Glomerular visceral epithelial cell (primary cell): Measurements from ENCODE around the gene ALPL.
A peak's percentile ranks its signal among the peaks of the same experiment; 100 is the strongest.
"Not testable (repeated sequence)": the region's sequence is repeated elsewhere in the genome, so short reads cannot be mapped to it uniquely, and the experiment has no call there.

Source experiments
- DNase-seq: peaks from one replicate; pipeline ENCODE4 v3.0.0-alpha.2; 2016; ENCODE audit errors: extremely low spot score

Gene ALPL

GRCh38 chr1:21509351-21510112, at the start of gene ALPL:
ALPL (plus strand) TSS chr1:21509423; CDS start chr1:21554082, 44,659 bp downstream.
- DNase-seq, result no peak

- DNase-seq, result not testable (repeated sequence)
Observed at GRCh38 chr1:21465127-21465526, 44.1 kb upstream of the ALPL start.

GRCh38 chr1:21467946-21468345, 41.3 kb upstream of the ALPL start:
- not testable (repeated sequence) for DNase-seq

GRCh38 chr1:21468599-21468998, 40.6 kb upstream of the ALPL start:
- no peak for DNase-seq

- DNase-seq, result no peak
Observed at GRCh38 chr1:21469581-21469980, 39.6 kb upstream of the ALPL start.

- no peak for DNase-seq
Observed at GRCh38 chr1:21472861-21473260, 36.4 kb upstream of the ALPL start.

- DNase-seq, result no peak
Observed at GRCh38 chr1:21478356-21478755, 30.9 kb upstream of the ALPL start.

- not testable (repeated sequence) for DNase-seq
Observed at GRCh38 chr1:21483881-21484280, 25.3 kb upstream of the ALPL start.

GRCh38 chr1:21489146-21489545, 20.1 kb upstream of the ALPL start:
- DNase-seq, result no peak

GRCh38 chr1:21490774-21491487, 18.3 kb upstream of the ALPL start:
- peak; percentile 48 for DNase-seq

GRCh38 chr1:21491488-21492355, 17.5 kb upstream of the ALPL start:
- no peak for DNase-seq

GRCh38 chr1:21492356-21492625, 16.9 kb upstream of the ALPL start:
- no peak for DNase-seq

- no peak for DNase-seq
Observed at GRCh38 chr1:21494196-21494595, 15.0 kb upstream of the ALPL start.

- no peak for DNase-seq
Observed at GRCh38 chr1:21495225-21495820, 13.9 kb upstream of the ALPL start.

GRCh38 chr1:21496063-21496462, 13.2 kb upstream of the ALPL start:
- DNase-seq, result no peak

GRCh38 chr1:21496886-21497285, 12.3 kb upstream of the ALPL start:
- no peak for DNase-seq

GRCh38 chr1:21497466-21498061, 11.7 kb upstream of the ALPL start:
- DNase-seq, result no peak

- no peak for DNase-seq
Observed at GRCh38 chr1:21499283-21499950, 9.8 kb upstream of the ALPL start.

- DNase-seq, result no peak
Observed at GRCh38 chr1:21503706-21504377, 5.4 kb upstream of the ALPL start.

GRCh38 chr1:21506804-21507203, 2.4 kb upstream of the ALPL start:
- DNase-seq, result no peak
